ENCODE data around the gene APOM. TPM values are rescaled to one million over a fixed set of nuclear protein-coding genes. Genes with fewer than 3 reads are reported as not detected.
A peak's percentile ranks its signal among the peaks of the same experiment; 100 is the strongest.

Gene APOM
- total and polyA plus RNA-seq, 7 donors, result 2.3 to 7.2 (median 3.6) TPM; not detected in 1

GRCh38 chr6:31665501-31666336 lies 10.0 kb downstream of the APOM start, which contains the start of gene CSNK2B:
Gene CSNK2B, plus strand, starts transcription at chr6:31666080. Its CDS starts 752 bp downstream, at chr6:31666832.
- peak within 1 kb of the TSS; percentile 81 to 96 (median 88) for H3K4me3 ChIP-seq
- H3K4me1 ChIP-seq, result peaks cover 0 to 60% (median 47%) of the 10 kb centered on the region in 4 donors
- H3K9me3 ChIP-seq, result no peaks in the 10 kb centered on the region
- H3K27me3 ChIP-seq, result no peaks in the 10 kb centered on the region
- intact Hi-C loops (cut with DNase I), result loop anchor here (1.0 to 10.0 kb wide), 3 partner anchors 162 to 1609 kb away; partner anchors contain the start of genes AGPAT1, B3GALT4, HSPA1B and RNF5
- WGBS, 2 donors, result 0 to 1% methylated on average over 63 of the region's 63 CpGs
- peaks cover 38 to 49% (median 43%) of the 10 kb centered on the region in 4 donors for H3K36me3 ChIP-seq
- no peak for TF ChIP-seq EP300 (IDR thresholded peaks at IDR 0.05)
- peak; percentile 54 to 84 for TF ChIP-seq POLR2A (IDR thresholded peaks at IDR 0.05)
- no peak for TF ChIP-seq CTCF (IDR thresholded peaks at IDR 0.05)
- peak; percentile 77 to 92 (median 88) for TF ChIP-seq POLR2AphosphoS5 (IDR thresholded peaks at IDR 0.05)
- DNase-seq, result peak; percentile 99
- peak within 1 kb of the TSS; percentile 95 to 98 (median 98) for H3K27ac ChIP-seq

GRCh38 chr6:31666337-31666965 lies 10.8 kb downstream of the APOM start:
- Histone ChIP-seq H3K27ac (peak overlapping the region; percentile 95 to 98 (median 98)), H3K36me3 (peaks cover 44 to 56% (median 50%) of the 10 kb centered on the region in 4 donors), H3K9me3 (no peaks in the 10 kb centered on the region), H3K27me3 (no peaks in the 10 kb centered on the region), H3K4me3 (peak overlapping the region; percentile 81 to 96 (median 88)), H3K4me1 (peaks cover 0 to 53% (median 40%) of the 10 kb centered on the region in 4 donors)
- TF ChIP-seq POLR2AphosphoS5 (IDR thresholded peaks at IDR 0.05), result no peak
- no peak for TF ChIP-seq CTCF (IDR thresholded peaks at IDR 0.05)
- no peak for TF ChIP-seq EP300 (IDR thresholded peaks at IDR 0.05)
- TF ChIP-seq POLR2A (IDR thresholded peaks at IDR 0.05), result no peak
- 2 to 4% methylated on average over 15 of the region's 15 CpGs for WGBS, 2 donors
- no peak for DNase-seq
- intact Hi-C loops (cut with DNase I), result loop anchor here (5.0 to 10.0 kb wide), 2 partner anchors 511 to 1608 kb away; partner anchors contain the start of genes AGPAT1, B3GALT4, RNF5 and RPS18

GRCh38 chr6:31669676-31670075 lies 14.0 kb downstream of the APOM start, which contains the start of gene LY6G5B:
Gene LY6G5B, plus strand, starts transcription at chr6:31669976. Its CDS starts 975 bp downstream, at chr6:31670951.
- 80 to 92% methylated on average over 8 of the region's 8 CpGs for WGBS, 2 donors
- H3K4me3 ChIP-seq, result no peak within 1 kb of the TSS
- H3K27ac ChIP-seq, result no peak within 1 kb of the TSS
- peaks cover 0 to 27% (median 15%) of the 10 kb centered on the region in 4 donors for H3K4me1 ChIP-seq
- intact Hi-C loops (cut with DNase I), result loop anchor here (5.0 to 10.0 kb wide), 2 partner anchors 508 to 1605 kb away; partner anchors contain the start of genes AGPAT1, B3GALT4, RNF5 and RPS18
- no peak for TF ChIP-seq POLR2A (IDR thresholded peaks at IDR 0.05)
- TF ChIP-seq POLR2AphosphoS5 (IDR thresholded peaks at IDR 0.05), result no peak
- TF ChIP-seq EP300 (IDR thresholded peaks at IDR 0.05), result no peak
- TF ChIP-seq CTCF (IDR thresholded peaks at IDR 0.05), result no peak
- peaks cover 38 to 67% (median 59%) of the 10 kb centered on the region in 4 donors for H3K36me3 ChIP-seq
- H3K27me3 ChIP-seq, result no peaks in the 10 kb centered on the region
- no peaks in the 10 kb centered on the region for H3K9me3 ChIP-seq
- DNase-seq, result no peak

GRCh38 chr6:31676322-31676903 lies 20.7 kb downstream of the APOM start:
- WGBS, 2 donors, result 76 to 84% methylated on average over 4 of the region's 4 CpGs
- Histone ChIP-seq H3K27ac (no peak overlapping the region), H3K36me3 (peaks cover 0 to 23% (median 15%) of the 10 kb centered on the region in 4 donors), H3K4me3 (no peak overlapping the region), H3K27me3 (no peaks in the 10 kb centered on the region), H3K4me1 (peaks cover 0 to 15% (median 9%) of the 10 kb centered on the region in 4 donors), H3K9me3 (no peaks in the 10 kb centered on the region)
- no peak for TF ChIP-seq CTCF (IDR thresholded peaks at IDR 0.05)
- TF ChIP-seq POLR2AphosphoS5 (IDR thresholded peaks at IDR 0.05), result no peak
- TF ChIP-seq EP300 (IDR thresholded peaks at IDR 0.05), result no peak
- no peak for TF ChIP-seq POLR2A (IDR thresholded peaks at IDR 0.05)
- intact Hi-C loops (cut with DNase I), result no loop called here
- DNase-seq, result no peak

All from sigmoid colon (tissue), 7 donors.